HG03095 (cell line): Measurements from ENCODE around the gene SLC22A1.
"Not testable (repeated sequence)": the region's sequence is repeated elsewhere in the genome, so short reads cannot be mapped to it uniquely, and the experiment has no call there.

Source experiments
- ATAC-seq: cut with Tn5 transposase; IDR thresholded peaks from one replicate; pipeline ENCODE4 v1.9.1; 2021; ENCODE audit warnings: moderate library complexity; ENCODE audit not compliant: unreplicated experiment

The SLC22A1 gene

GRCh38 chr6:160121558-160121957 is at the start of gene SLC22A1:
SLC22A1 (plus strand) TSS chr6:160121815; CDS start chr6:160121936, 121 bp downstream.
- ATAC-seq: no peak

GRCh38 chr6:160073272-160073671 is 48.3 kb upstream of the SLC22A1 start:
- ATAC-seq: no peak

- ATAC-seq: no peak
Measured at GRCh38 chr6:160076009-160076408, 45.6 kb upstream of the SLC22A1 start.

- ATAC-seq: no peak
Measured at GRCh38 chr6:160077024-160077423, 44.6 kb upstream of the SLC22A1 start.

- no peak for ATAC-seq
Measured at GRCh38 chr6:160077526-160077925, 44.1 kb upstream of the SLC22A1 start.

GRCh38 chr6:160078883-160079685 is 42.5 kb upstream of the SLC22A1 start:
- no peak for ATAC-seq

- ATAC-seq: no peak
Measured at GRCh38 chr6:160079686-160080043, 42.0 kb upstream of the SLC22A1 start.

- no peak for ATAC-seq
Measured at GRCh38 chr6:160080097-160080496, 41.5 kb upstream of the SLC22A1 start.

GRCh38 chr6:160081398-160081797 is 40.2 kb upstream of the SLC22A1 start:
- no peak for ATAC-seq

- no peak for ATAC-seq
Measured at GRCh38 chr6:160082627-160083026, 39.0 kb upstream of the SLC22A1 start.

- no peak for ATAC-seq
Measured at GRCh38 chr6:160084198-160084776, 37.3 kb upstream of the SLC22A1 start.

- ATAC-seq: no peak
Measured at GRCh38 chr6:160085226-160085625, 36.4 kb upstream of the SLC22A1 start.

GRCh38 chr6:160085713-160086505 is 35.7 kb upstream of the SLC22A1 start:
- no peak for ATAC-seq

- ATAC-seq: no peak
Measured at GRCh38 chr6:160086754-160087153, 34.9 kb upstream of the SLC22A1 start.

- no peak for ATAC-seq
Measured at GRCh38 chr6:160088069-160088783, 33.4 kb upstream of the SLC22A1 start.

- ATAC-seq: no peak
Measured at GRCh38 chr6:160088784-160089533, 32.7 kb upstream of the SLC22A1 start.

GRCh38 chr6:160089534-160089897 is 32.1 kb upstream of the SLC22A1 start:
- no peak for ATAC-seq

GRCh38 chr6:160090442-160091239 is 31.0 kb upstream of the SLC22A1 start:
- ATAC-seq: not testable (repeated sequence)

- not testable (repeated sequence) for ATAC-seq
Measured at GRCh38 chr6:160092176-160092575, 29.4 kb upstream of the SLC22A1 start.

- ATAC-seq: no peak
Measured at GRCh38 chr6:160092602-160093001, 29.0 kb upstream of the SLC22A1 start.
